Stimulated activated CD4-positive, alpha-beta T cell treated with anti-CD3 and anti-CD28 coated beads, Interleukin-2, amount 100 ng/mL, for 4 hours (primary cell): Measurements from ENCODE around the gene PLEKHN1.
"Not testable (repeated sequence)": the region's sequence is repeated elsewhere in the genome, so short reads cannot be mapped to it uniquely, and the experiment has no call there.

Experiments used
- DNase-seq: peaks from one replicate; pipeline ENCODE4 v3.0.0-alpha.2; 2020; ENCODE audit warnings: low read depth

PLEKHN1 gene

DNA sequence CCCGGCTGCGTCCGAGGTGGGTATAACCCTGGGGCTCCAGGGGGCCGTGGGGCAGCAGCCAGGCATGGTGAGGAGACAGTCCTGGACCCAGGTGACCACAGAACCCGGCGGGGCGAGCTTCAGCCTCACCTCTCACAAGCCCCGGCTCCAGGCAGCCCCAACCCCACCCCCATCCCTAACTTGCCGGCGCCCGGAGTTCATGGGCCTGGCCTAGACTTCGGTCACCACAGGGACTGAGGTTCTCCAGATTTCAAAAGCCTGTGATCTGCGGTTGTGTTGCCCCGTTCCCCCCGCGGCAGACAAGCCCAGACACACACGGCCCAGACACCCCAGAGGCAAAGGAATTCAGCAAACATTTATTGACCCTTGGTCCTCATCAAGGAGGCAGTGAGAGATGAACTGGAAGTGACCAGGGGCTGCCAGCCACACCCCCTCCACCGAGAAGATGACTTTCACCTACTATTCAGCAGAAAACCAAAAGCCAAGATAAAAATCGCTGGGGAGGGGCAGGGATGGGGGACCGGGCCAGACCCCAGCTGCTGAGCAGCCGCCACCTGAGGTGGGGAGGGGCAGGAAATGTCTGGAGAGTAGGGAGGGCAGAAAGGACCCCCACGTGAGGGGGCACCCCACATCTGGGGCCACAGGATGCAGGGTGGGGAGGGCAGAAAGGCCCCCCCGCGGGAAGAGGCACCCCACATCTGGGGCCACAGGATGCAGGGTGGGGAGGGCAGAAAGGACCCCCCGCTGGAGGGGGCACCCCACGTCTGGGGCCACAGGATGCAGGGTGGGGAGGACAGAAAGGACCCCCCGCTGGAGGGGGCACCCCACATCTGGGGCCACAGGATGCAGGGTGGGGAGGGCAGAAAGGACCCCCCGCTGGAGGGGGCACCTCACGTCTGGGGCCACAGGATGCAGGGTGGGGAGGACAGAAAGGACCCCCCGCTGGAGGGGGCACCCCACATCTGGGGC lies 29.7 kb downstream of the PLEKHN1 start:
- DNase-seq, result no peak

DNA sequence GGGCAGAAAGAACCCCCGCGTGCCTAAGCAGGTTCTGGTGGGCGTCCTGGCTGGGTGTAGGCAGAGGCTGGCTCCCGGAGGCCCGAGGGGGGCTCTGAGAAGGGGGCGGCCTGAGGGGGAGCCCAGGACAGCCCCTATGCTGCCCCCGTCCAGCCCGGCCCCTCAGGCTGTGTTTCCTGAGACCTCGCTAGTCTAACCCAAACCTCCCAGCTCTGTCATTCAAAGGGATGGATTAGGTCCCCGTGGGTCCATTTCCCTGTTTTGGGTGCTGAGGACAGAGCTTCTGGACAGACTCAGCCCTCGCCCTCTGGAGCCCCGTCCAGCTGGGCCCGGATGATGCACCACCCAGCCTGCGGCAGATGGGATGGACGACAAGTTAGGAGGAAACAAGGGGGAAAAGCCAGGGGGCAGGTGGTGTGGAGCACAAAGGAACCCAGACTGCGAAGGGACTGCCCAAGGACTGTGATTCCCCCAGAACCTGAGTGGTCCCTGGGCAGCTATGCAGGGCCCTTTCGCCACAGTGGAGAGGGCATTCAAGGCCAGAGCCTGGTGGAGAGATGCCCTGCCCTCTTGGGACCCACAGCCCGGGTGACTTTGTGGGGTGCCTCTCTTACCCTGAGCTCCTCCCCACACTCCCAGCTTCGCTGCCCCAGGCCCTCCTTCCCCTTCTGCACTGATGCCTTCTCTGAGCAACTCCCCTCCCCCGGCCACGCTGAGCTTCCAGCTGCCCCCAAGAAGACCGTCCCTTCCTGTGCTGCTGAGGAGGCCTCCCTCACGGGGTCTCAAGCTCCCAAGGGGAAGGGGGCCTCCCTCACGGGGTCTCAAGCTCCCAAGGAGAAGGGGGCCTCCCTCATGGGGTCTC lies 30.8 kb downstream of the PLEKHN1 start:
- DNase-seq, result no peak

DNA sequence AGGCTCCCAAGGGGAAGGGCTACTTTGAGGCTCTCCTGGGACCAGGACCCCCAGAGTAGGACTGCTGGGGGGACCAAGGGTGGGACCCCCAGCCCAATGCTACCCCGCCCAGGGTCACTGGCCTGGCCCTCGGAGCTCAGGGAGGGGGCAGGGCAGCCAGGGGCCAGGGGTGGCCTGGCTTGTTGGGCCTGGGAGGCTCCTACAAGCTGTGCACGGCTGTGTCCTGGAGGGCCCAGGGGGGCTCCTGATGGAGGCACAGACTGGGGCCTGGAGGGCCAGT lies 31.4 kb downstream of the PLEKHN1 start:
- no peak for DNase-seq

GRCh38 chr1:997993-998744 lies 31.9 kb downstream of the PLEKHN1 start:
- DNase-seq, result no peak

- DNase-seq, result no peak
Observed at GRCh38 chr1:998745-998994, 32.4 kb downstream of the PLEKHN1 start.

DNA sequence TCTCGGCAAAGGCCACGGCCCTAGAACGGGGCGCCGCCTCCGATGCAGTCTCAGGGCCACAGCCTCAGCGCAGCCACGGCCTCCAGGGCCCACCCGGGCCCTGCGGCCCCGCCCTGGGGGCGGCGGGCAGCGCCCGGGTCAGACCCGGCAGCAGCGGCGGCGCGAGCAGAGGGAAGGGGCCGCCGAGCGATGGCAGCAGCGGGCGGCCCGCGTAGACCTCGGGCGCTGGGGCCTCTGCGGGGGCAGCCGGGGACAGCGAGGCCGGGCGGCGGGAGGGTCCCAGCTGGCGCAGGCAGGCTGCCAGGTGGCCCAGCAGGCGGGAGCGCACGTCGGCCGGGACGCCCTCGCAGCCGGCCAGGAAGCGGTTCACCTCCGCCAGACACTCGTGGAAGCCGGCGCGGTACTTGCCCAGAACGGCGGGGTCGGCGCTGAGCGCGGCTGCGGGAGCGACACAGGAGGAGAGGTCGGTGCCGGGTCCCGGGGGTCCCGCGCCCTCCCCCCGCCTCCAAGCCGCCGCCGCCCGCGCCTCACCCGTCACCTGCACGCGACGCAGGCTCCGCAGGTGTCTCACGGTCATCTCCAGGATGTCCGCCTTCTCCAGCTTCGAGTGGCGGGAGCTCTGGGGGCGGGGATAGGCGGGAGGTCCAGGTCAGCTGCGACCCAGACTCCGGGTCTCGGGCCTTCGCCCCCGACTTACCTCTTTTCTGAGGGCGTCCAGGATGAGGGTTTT lies 32.9 kb downstream of the PLEKHN1 start:
- DNase-seq, result no peak

GRCh38 chr1:999725-1000356 lies 33.6 kb downstream of the PLEKHN1 start, which contains the start of gene HES4:
Gene HES4, minus strand, starts transcription at chr1:1000097. Its CDS starts 124 bp downstream, at chr1:999973.
- DNase-seq, result peak; percentile 70

DNA sequence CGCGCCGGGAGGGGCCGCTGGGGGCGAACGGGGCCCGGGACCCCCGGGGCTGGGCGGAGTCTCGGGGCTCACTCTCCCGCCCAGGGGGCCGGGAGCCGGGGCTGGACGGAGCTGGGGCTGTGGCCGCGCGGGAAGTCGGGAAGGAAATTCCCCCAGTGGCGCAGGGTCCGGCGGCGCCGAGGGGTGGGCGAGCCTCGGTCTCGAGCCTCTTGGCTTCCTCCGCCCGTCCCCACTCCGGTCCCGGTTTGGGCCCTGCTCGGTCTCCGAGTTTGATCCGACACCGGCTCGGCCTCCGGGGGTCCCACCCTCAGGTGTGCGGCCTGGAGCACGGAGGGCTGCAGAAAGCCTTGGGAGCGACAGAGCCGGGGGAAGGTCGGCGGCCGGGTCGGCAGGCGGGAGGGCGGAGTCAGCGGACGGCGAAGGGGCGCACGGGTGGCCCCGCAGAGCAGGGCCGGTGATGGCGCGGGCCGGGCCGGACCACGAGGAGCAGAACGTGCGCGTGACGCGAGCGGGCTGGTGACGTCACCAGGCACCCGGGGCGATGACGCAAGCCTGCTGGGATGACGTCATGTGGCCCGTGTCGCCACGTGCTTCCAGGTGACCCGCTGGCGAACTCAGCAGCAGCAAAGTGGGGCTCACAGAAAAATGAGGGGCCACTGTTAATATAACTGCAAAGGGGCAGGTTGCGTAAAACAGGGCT lies 34.2 kb downstream of the PLEKHN1 start:
- DNase-seq, result peak; percentile 69

GRCh38 chr1:1001057-1001783 lies 34.9 kb downstream of the PLEKHN1 start:
- no peak for DNase-seq

- DNase-seq, result no peak
Observed at GRCh38 chr1:1003618-1004419, 37.5 kb downstream of the PLEKHN1 start.

DNA sequence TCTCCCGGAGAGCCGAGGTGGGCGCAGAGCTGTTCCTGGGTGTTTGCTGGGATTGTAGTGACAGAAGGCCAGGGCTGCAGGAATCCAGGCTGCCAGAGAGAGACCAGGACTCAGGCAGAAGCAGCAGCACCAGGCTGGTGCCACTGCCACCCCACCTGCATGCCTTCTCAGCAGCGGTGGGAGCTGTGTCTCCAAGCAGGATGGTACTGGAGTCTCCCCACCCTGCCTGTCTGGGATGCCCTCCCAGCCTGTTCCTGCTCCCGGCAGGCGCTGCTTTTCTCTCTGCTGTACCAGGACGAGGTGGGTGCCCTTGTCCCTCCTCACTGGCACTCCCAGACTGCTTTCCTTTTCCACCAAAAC lies 38.1 kb downstream of the PLEKHN1 start:
- DNase-seq, result no peak

- DNase-seq, result no peak
Observed at GRCh38 chr1:1004780-1005697, 38.8 kb downstream of the PLEKHN1 start.

- no peak for DNase-seq
Observed at GRCh38 chr1:1005774-1006304, 39.6 kb downstream of the PLEKHN1 start.

DNA sequence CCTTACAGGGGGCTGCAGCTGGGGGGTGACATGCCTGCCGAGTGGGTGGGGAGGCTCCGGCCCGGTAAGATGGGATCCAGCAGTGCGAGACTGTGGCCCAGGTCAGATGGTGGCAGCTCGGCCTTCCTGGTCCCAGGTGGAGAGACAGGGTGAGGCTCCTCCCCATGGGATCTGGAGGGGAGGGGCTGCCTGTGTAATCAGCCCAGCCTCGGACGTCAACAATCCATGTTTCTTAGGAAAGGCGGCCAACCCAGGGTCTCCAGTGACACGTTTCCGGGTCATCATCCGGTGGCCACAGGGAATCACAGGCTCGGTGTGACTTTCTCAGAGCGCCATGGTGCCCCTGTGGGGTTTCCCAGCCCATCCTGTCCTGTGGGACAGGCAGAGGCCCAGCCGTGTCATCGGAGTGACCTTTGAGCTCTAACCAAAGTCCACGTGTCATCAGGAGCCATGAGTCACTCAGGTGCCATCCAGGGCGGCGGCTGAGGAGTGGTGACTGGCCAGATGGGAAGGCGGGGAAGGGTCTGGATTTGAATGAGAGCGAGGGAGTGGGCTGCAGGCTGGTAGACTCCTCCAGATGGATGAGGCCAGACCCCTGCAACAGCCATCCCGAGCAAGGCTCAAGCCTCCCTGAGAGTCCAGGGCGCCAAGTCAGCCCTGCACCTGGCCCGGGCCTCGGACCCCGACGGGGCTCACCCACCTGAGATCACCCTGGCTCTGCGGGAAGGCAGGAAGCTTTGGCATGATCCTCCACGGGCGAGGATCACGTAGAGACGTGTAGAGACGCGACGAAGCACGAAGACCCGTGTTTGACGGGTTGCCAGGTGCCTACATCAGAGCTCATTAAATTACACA lies 40.2 kb downstream of the PLEKHN1 start:
- DNase-seq, result no peak

DNA sequence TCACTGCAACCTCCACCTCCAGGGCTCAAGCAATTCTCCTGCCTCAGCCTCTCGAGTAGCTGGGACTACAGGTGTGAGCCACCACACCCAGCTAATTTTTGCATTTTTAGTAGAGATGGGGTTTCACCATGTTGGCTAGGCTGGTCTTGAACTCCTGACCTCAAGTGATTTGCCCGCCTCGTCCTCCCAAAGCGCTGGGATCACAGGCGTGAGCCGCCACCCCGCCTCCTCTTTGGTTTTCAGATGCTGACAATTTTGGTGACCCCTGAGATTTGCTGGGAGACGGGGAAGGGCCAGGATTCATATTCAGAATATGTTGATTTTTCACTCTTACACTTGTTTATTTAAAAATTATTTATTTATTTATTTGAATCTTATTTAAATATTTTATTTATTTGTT lies 43.8 kb downstream of the PLEKHN1 start:
- not testable (repeated sequence) for DNase-seq

GRCh38 chr1:1011396-1011949 lies 45.2 kb downstream of the PLEKHN1 start:
- no peak for DNase-seq

DNA sequence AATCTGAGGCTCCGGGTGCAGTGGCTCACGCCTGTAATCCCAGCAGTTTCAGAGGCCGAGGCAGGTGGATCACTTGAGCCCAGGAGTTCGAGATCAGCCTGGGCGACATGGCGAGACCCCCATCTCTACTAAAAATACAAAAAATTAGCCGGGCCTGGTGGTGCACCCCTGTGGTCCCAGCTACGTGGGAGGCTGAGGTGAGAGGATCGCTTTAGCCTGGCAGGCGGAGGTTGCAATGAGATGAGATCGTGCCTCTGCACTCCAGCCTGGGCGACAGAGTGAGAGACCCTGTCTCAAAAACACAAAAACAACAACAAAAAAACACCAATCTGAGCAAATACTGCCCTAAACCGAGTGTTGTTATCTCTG lies 46.4 kb downstream of the PLEKHN1 start:
- not testable (repeated sequence) for DNase-seq
